Measurements from ENCODE around the gene SUSD3. TPM values are rescaled to one million over a fixed set of nuclear protein-coding genes. Genes with fewer than 3 reads are reported as not detected.

Gene SUSD3
- total RNA-seq, 1 experiment from 2014 or later, result 5.0 TPM

DNA sequence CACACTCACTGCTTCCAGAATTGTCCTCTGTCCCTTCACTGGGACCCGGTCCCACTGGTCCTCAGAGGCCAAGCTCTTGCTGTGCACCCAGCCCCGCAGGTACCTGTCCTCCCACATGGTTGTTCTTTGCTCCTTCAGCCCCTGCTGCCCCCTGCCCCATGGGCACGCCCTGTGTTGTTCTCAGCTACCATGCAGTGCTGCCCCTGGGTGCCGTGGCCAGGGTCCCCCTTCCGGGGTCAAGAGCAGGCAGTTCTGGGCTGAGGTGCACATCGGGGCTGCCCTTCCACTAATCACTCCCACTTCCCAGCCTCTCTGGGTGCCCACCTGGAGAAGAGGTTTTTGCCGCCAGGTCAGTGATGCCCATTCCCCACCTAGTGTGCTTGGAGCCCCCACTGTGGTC lies 31.9 kb upstream of the SUSD3 start:
- in situ Hi-C loops (cut with HindIII; ENCODE audit: low pct_unique_long_range_greater_than_20kb, low sequenced_read_pairs), result no loop called here
- CTCF ChIA-PET, result no interaction called here
- no TSS peak for BruUV-seq (replicated peaks)
- Histone ChIP-seq H3K27me3 (ENCODE audit: control insufficient read depth, insufficient read depth, low read length) (no peaks in the 10 kb centered on the region), H3K27ac (ENCODE audit: low read length) (no peak overlapping the region), H3K4me1 (ENCODE audit: control insufficient read depth, insufficient read depth, low read length) (no peaks in the 10 kb centered on the region), H3K36me3 (ENCODE audit: control insufficient read depth, insufficient read depth, low read length) (no peaks in the 10 kb centered on the region), H3K4me3 (ENCODE audit: low read depth in 2 of 2, low read length in 2 of 2) (no peak overlapping the region), H3K9me3 (ENCODE audit: control insufficient read depth, insufficient read depth, low read depth, low read length) (no peaks in the 10 kb centered on the region)
- DNase-seq (ENCODE audit: low read depth, low spot score) (no peak), ATAC-seq (no peak)
- intact Hi-C loops (cut with micrococcal nuclease; ENCODE audit: unreplicated experiment), result no loop called here
- POLR2A ChIA-PET, result no interaction called here
- no peak for TF ChIP-seq SIN3A (IDR thresholded peaks at IDR 0.05; ENCODE audit: borderline replicate concordance, insufficient read depth, low read depth, low read length)
- TF ChIP-seq, protein P1, sequence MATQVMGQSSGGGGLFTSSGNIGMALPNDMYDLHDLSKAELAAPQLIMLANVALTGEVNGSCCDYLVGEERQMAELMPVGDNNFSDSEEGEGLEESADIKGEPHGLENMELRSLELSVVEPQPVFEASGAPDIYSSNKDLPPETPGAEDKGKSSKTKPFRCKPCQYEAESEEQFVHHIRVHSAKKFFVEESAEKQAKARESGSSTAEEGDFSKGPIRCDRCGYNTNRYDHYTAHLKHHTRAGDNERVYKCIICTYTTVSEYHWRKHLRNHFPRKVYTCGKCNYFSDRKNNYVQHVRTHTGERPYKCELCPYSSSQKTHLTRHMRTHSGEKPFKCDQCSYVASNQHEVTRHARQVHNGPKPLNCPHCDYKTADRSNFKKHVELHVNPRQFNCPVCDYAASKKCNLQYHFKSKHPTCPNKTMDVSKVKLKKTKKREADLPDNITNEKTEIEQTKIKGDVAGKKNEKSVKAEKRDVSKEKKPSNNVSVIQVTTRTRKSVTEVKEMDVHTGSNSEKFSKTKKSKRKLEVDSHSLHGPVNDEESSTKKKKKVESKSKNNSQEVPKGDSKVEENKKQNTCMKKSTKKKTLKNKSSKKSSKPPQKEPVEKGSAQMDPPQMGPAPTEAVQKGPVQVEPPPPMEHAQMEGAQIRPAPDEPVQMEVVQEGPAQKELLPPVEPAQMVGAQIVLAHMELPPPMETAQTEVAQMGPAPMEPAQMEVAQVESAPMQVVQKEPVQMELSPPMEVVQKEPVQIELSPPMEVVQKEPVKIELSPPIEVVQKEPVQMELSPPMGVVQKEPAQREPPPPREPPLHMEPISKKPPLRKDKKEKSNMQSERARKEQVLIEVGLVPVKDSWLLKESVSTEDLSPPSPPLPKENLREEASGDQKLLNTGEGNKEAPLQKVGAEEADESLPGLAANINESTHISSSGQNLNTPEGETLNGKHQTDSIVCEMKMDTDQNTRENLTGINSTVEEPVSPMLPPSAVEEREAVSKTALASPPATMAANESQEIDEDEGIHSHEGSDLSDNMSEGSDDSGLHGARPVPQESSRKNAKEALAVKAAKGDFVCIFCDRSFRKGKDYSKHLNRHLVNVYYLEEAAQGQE (IDR thresholded peaks at IDR 0.05; ENCODE audit: insufficient read depth in 1 of 2, low read depth in 2 of 2, low read length in 1 of 2), result no peak
- TF ChIP-seq TCF7L2 (IDR thresholded peaks at IDR 0.05; ENCODE audit: low read depth, low read length), result no peak
- TF ChIP-seq POLR2AphosphoS5 (IDR thresholded peaks at IDR 0.05; ENCODE audit: low read depth, low read length), result no peak
- TF ChIP-seq CTCF (IDR thresholded peaks at IDR 0.05), result no peak

GRCh38 chr9:93027750-93028149 lies 30.8 kb upstream of the SUSD3 start:
- ChIA-PET CTCF (interaction anchor here (0.6 kb wide), 2 partner anchors 65 to 70 kb away, joined by 3 to 5 read pairs; no protein-coding TSS in a partner anchor), POLR2A (no interaction called here)
- no peak overlapping the region for H3K27ac ChIP-seq (ENCODE audit: low read length)
- DNase-seq (ENCODE audit: low read depth, low spot score) (no peak), ATAC-seq (no peak)
- H3K4me3 ChIP-seq (ENCODE audit: low read depth in 2 of 2, low read length in 2 of 2), result no peak overlapping the region
- no peaks in the 10 kb centered on the region for H3K9me3 ChIP-seq (ENCODE audit: control insufficient read depth, insufficient read depth, low read depth, low read length)
- TF ChIP-seq, protein P1 (IDR thresholded peaks at IDR 0.05; ENCODE audit: insufficient read depth in 1 of 2, low read depth in 2 of 2, low read length in 1 of 2), result no peak
- TF ChIP-seq POLR2AphosphoS5 (IDR thresholded peaks at IDR 0.05; ENCODE audit: low read depth, low read length) (no peak), TCF7L2 (IDR thresholded peaks at IDR 0.05; ENCODE audit: low read depth, low read length) (no peak), CTCF (IDR thresholded peaks at IDR 0.05) (no peak), SIN3A (IDR thresholded peaks at IDR 0.05; ENCODE audit: borderline replicate concordance, insufficient read depth, low read depth, low read length) (no peak)
- no peaks in the 10 kb centered on the region for H3K4me1 ChIP-seq (ENCODE audit: control insufficient read depth, insufficient read depth, low read length)
- no peaks in the 10 kb centered on the region for H3K36me3 ChIP-seq (ENCODE audit: control insufficient read depth, insufficient read depth, low read length)
- in situ Hi-C loops (cut with HindIII; ENCODE audit: low pct_unique_long_range_greater_than_20kb, low sequenced_read_pairs) (no loop called here), intact Hi-C loops (cut with micrococcal nuclease; ENCODE audit: unreplicated experiment) (no loop called here)
- H3K27me3 ChIP-seq (ENCODE audit: control insufficient read depth, insufficient read depth, low read length), result no peaks in the 10 kb centered on the region
- BruUV-seq (replicated peaks), result no TSS peak
